Hematopoietic multipotent progenitor cell treated with erythropoietin and hydrocortisone succinate and interleukin-3 and kit ligand, for 17 days (in vitro differentiated cells): ENCODE results near the gene POU1F1.
"Not testable (repeated sequence)": the region's sequence is repeated elsewhere in the genome, so short reads cannot be mapped to it uniquely, and the experiment has no call there.

Experiments used
- DNase-seq: peaks from one replicate; pipeline ENCODE4 v3.0.0-alpha.2; 2015; ENCODE audit warnings: low spot score

Gene POU1F1

GRCh38 chr3:87276484-87276883 is at the start of gene POU1F1:
Gene POU1F1 (minus strand): TSS chr3:87276584. CDS start chr3:87276462, 122 bp downstream.
- DNase-seq = no peak

- no peak for DNase-seq
These were observed 48.2 kb upstream of the POU1F1 start for GRCh38 chr3:87324609-87325008.

- no peak for DNase-seq
These were observed 44.6 kb upstream of the POU1F1 start for GRCh38 chr3:87320756-87321626.

DNA sequence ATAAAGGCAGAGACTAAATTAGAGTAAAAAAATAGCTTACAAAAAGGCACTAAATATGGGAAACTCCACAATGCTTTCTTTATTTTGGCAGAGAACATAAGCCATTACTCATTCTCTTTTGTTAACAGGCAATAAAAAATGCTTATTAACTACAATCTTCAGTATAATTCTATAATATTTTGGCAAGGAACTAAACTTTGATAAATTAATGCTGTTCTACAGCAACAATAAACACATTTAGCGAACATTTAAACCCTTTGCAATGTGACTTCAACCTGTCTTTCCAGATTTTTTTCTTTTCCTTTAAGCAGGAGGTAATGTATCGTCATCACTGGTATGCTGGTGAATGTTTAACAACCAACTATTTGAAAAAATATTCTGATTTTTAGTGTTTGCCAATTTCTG is 42.2 kb upstream of the POU1F1 start:
- no peak for DNase-seq

- DNase-seq = no peak
These were observed 41.4 kb upstream of the POU1F1 start for GRCh38 chr3:87317779-87318178.

DNA sequence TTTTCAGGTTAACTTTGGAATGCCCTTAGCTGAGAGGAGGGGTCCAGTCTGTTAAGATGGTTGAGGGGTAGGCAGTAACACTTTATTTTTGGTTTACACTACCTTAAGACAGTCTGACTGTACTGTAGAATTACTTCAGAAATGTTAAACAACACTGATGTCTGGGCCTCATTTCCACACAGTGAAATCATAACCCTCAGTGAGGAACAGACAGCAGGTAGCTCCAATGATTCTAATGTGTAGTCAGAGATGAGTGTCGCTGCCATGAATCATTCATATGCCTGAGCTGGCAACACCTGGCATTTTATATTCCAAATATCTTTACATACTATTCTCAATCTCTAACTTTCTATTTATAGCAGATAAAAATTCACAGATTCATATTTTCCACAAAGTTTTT is 37.3 kb upstream of the POU1F1 start:
- no peak for DNase-seq

GRCh38 chr3:87311309-87311708 is 34.9 kb upstream of the POU1F1 start:
- DNase-seq = no peak

DNA sequence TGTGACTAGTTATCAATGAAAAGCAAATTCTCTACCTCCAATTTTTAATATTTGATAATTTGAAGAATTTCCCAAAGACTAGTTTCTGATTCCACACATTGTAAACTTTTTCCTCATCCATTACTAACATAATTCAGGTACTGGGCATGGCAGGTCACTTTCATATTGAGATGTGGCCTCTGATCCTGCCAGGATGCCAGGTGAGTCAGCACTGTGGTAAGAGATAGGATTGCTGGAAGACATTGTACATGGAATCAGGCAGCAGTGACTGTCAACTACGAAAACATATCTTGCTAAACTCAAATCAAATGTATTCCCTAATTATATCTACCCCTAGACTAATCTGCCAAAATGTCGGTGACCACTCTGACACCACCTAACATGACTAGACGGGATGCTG is 33.2 kb upstream of the POU1F1 start:
- no peak for DNase-seq

DNA sequence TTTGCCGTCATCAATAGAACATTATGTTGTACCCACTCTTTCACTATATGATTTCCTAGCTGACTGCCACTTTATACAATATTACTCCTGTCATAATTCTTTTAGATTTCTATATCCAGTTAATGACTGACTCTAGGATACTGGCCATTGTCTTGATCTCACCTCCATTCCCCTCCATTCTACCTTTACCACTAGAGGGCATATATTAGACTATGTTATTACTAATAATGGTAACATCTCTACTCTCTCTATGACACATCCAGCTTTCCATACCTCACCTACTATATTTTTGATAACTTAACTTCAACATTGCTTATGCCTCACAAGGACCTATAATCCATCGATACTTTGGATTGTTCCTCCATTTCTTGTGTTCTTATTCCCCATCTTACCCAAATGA is 31.4 kb upstream of the POU1F1 start:
- no peak for DNase-seq

DNA sequence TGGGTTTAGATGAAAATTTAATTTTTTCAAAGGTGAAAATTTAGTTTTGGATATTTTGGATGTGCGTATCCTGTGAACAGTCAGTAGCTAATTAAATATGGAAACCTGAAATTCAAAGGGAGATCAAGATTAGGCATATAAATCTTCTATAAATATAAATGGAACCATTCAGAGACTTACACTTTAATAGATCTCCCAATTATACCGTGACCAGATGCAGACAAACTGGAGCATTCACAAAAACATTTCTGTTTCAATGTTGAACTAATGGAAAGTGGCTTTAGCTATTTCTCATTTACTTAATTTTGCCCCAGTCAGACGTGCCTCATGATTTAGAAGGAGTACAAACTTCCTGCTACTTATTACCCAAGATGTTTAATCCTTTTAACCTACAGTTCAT is 29.1 kb upstream of the POU1F1 start:
- DNase-seq = no peak

- DNase-seq = not testable (repeated sequence)
These were observed 28.6 kb upstream of the POU1F1 start for GRCh38 chr3:87305031-87305430.

- DNase-seq = peak; percentile 31
These were observed 21.8 kb upstream of the POU1F1 start for GRCh38 chr3:87298111-87298718.

- DNase-seq = no peak
These were observed 12.1 kb upstream of the POU1F1 start for GRCh38 chr3:87288446-87288845.

- DNase-seq = no peak
These were observed 10.6 kb upstream of the POU1F1 start for GRCh38 chr3:87287011-87287410.

DNA sequence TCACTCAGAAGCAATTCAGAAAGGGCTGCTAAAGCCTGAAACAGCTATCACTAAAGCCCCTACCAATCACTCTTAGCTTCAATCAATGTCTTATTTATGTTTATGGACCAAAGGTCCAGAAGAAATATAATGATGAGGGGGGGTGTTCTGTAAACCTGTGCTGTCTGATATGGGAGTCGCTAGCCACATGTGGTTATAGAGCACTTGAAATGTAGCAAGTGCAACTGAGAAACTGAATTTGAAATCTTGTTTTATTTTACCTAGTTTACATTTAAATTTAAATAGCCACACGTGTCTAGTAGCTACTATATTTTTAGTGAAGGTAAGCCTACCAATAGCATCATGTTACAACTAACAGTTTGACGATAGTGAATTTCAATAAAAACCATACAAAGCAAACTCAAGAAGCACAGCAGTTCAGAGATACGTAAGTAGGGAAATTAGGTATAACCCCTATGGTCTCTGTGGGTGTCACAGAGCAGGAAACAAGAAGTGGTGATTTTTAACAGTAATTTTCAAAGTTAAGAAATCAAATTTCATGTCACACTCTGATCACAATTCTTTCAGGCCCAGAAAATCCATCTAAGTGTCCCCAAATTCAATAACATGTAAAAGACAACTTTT is 3.6 kb downstream of the POU1F1 start:
- no peak for DNase-seq

DNA sequence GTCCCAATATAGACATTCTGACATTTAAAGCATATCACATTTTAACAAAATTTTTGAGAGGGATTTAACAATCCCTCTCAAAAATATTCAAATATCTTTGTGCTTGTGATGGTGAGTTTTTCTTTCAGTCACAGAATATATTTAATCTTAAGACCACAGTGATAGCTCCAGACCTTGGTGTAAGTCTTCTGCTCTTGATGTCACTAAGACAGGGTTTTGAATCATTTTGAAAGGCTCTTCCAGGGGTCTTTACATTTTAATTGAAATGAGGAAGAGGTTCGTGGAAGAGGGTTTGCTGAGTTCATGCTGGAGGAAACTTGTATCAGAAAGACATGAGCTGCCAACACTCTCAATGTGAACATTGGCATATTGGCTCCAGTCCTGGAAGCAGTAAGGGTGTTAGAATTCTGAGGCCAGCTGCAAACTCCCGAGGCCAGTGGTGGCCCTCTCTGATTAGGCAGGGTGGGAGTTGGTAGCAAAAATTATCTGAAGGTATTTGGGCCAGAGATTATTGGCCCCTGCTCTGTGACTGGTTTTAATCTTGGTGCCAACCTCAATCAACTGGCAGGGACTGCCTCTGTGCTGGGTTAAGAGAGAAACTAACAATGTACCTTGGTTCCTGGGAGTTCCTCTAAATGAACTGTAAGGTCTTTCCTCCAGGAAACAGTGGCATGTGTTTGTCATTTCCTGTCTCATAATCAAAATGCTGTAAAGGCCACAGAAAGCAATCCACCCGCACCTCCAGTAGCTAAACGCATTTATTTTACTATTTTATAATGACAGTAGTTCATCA is 5.3 kb downstream of the POU1F1 start:
- DNase-seq = peak; percentile 44

DNA sequence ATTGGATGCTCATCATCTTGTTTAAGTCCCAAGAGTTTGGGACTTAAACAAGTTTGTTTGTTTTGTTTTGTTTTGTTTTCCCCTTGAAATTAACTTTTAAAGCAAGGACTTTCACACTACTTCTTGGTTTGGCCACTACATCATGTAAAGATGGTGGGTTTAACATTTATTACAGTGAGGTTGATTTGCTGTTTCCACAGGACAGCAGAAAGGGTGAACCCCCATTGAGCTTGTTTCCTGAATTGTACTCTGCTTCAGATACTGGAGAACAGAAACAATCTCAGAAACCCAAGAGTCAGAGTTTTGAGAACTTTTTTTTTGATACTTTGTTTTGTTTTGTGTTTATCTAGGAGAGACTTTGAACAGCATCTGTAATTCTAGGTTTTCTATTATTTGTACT is 6.7 kb downstream of the POU1F1 start:
- no peak for DNase-seq

GRCh38 chr3:87268646-87269211 is 7.7 kb downstream of the POU1F1 start:
- no peak for DNase-seq

- no peak for DNase-seq
These were observed 8.3 kb downstream of the POU1F1 start for GRCh38 chr3:87267953-87268645.

DNA sequence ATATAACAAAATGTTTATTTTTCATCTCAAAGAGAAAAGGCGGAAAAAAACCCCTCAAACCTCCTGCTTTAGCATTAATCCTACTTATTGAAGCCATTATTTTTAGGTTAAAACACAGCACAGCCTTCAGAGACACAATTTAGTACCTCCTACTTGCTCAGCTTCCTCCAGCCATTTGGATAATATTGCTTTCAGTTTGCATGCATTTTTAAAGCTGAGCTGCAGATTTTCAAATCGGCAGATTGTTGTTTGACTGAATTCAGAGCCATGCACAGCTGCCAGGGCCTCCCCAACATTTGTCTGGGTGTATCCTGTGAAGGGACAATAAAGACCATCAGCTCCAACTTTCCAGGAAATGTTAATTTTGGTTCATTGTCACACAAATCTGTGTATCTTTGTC is 14.5 kb downstream of the POU1F1 start:
- no peak for DNase-seq

- DNase-seq = peak; percentile 63
These were observed 16.1 kb downstream of the POU1F1 start for GRCh38 chr3:87260270-87260669.
